ENCODE data around the gene SCGB1A1. TPM values are rescaled to one million over a fixed set of nuclear protein-coding genes. Genes with fewer than 3 reads are reported as not detected.

The SCGB1A1 gene
- total RNA-seq, 2 experiments from 2014 or later: not detected

DNA sequence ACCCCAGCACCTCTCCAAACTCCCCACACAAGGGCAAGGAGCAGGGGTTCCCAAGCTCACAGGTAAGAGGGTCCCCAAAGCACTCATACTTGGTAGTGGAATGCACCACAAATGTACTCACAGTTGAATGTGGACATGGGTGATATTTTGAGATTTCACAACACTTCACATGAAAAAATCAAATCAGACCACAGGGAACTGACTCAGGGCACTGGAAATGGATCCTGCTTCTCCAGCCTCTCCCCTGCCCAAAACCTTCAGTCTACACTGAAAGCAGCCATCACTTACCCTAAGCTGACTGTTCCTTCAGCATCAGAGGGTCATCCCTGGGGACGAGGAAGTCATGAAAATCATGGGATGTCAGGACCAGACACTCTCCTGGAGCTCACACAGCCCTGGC lies 40.2 kb downstream of the SCGB1A1 start:
- Mint-ChIP-seq H3K9me3 (no peaks in the 10 kb centered on the region), H3K27ac (no peak overlapping the region), H3K27me3 (peaks cover 3% of the 10 kb centered on the region), H3K4me3 (no peak overlapping the region), H3K36me3 (ENCODE audit: low read depth) (no peaks in the 10 kb centered on the region), H3K4me1 (peaks cover 19% of the 10 kb centered on the region)
- CTCF ChIA-PET: interaction anchor here (1.9 kb wide), 1 partner anchor 34 kb away, joined by 6 read pairs; no protein-coding TSS in a partner anchor
- no peak for DNase-seq
- POLR2A ChIA-PET: no interaction called here

DNA sequence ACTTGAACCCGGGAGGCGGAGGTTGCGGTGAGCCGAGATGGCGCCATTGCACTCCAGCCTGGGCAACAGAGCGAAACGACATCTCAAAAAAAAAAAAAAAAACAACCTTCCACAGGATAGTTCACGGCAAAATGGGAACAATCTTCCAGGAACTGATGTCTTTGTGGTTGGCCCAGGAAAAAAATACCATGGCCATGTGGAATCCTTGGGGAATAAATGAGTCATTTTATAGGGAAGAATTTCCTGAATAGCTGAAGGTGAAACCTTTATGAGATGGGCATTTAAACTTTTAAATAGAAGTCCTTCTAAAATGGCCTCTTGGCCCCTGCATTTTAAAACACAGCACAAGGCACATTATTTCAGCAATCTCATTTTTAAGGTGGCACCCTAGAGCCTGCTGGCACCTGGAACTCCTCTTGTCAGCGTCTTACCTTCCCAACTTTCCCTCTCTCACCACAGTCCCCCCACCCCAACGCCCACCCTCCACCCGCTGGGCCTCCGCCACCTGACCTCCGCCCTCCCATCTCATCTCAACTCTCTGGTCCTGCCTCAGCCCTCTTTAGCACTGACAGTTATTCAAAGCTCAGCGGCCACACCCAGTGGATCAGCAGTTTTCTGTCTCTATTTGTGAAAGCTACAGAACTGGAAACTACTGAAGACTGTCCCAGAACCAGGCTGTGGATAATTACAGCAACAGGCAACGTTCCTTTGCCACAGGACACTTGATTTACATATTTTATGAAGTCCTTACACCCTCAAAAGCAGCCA lies 43.1 kb downstream of the SCGB1A1 start:
- Mint-ChIP-seq H3K4me3 (peak overlapping the region; percentile 24), H3K9me3 (no peaks in the 10 kb centered on the region), H3K27me3 (peaks cover 3% of the 10 kb centered on the region), H3K4me1 (peaks cover 23% of the 10 kb centered on the region), H3K36me3 (ENCODE audit: low read depth) (no peaks in the 10 kb centered on the region), H3K27ac (peak overlapping the region; percentile 63)
- peak; percentile 17 for DNase-seq
- ChIA-PET POLR2A (interaction anchor here (0.7 to 2.7 kb wide), 3 partner anchors 35 to 101 kb away, joined by 3 to 20 read pairs (median 5); no protein-coding TSS in a partner anchor), CTCF (interaction anchor here (0.6 to 1.6 kb wide), 6 partner anchors 11 to 81 kb away, joined by 3 to 13 read pairs (median 3); no protein-coding TSS in a partner anchor)

DNA sequence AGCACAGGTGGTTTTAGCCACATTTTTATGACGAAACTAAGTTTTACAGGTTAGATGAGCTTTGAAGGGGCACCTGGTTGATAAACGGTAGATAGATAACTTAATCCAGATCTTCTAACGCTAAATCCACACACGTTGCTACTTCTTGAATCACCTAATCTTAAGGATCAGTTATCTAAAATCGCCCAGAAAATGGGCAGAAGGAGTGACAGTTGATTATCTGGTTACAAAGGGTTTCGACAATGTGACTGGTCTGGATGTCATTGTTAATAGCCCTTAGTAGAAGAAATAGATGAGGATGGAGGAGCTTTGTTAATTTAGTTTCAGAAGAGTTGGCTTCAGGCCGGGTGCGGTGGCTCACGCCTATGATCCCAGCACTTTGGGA lies 43.7 kb downstream of the SCGB1A1 start:
- CTCF ChIA-PET: interaction anchor here (0.6 to 1.6 kb wide), 5 partner anchors 10 to 81 kb away, joined by 3 to 13 read pairs (median 3); no protein-coding TSS in a partner anchor
- no peak for DNase-seq
- Mint-ChIP-seq H3K27me3 (peaks cover 3% of the 10 kb centered on the region), H3K9me3 (no peaks in the 10 kb centered on the region), H3K36me3 (ENCODE audit: low read depth) (no peaks in the 10 kb centered on the region), H3K4me1 (peaks cover 23% of the 10 kb centered on the region), H3K4me3 (peak overlapping the region; percentile 24), H3K27ac (peak overlapping the region; percentile 63)
- POLR2A ChIA-PET: interaction anchor here (1.3 to 2.7 kb wide), 2 partner anchors 35 to 83 kb away, joined by 5 to 20 read pairs; no protein-coding TSS in a partner anchor

DNA sequence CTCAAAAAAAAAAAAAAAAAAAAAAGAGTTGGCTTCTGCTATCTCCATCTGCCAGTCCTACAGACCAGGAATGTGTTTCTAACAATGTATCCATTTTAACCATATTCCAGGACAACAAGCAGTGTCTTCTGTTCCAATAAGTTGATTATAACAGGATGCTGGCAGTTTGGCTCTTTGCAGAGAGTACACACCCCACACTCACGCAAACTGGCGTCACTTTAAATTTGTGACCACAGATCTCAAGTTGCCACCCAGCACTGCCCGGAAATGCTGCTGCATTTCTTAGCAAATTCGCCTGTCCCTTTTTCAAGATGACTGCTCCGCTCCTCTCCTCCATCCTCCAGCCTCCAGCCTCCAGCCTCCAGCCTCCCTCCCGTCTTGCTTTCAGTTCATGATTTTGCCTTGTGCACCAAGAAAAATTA lies 44.3 kb downstream of the SCGB1A1 start:
- H3K4me1 Mint-ChIP-seq: peaks cover 23% of the 10 kb centered on the region
- POLR2A ChIA-PET: interaction anchor here (0.5 to 2.7 kb wide), 2 partner anchors 30 to 36 kb away, joined by 4 to 20 read pairs; no protein-coding TSS in a partner anchor
- H3K9me3 Mint-ChIP-seq: no peaks in the 10 kb centered on the region
- H3K27me3 Mint-ChIP-seq: peaks cover 3% of the 10 kb centered on the region
- DNase-seq: peak; percentile 48
- CTCF ChIA-PET: interaction anchor here (1.5 kb wide), 1 partner anchor 36 kb away, joined by 3 read pairs; no protein-coding TSS in a partner anchor
- peak overlapping the region; percentile 61 for H3K4me3 Mint-ChIP-seq
- H3K36me3 Mint-ChIP-seq (ENCODE audit: low read depth): no peaks in the 10 kb centered on the region
- peak overlapping the region; percentile 81 for H3K27ac Mint-ChIP-seq

DNA sequence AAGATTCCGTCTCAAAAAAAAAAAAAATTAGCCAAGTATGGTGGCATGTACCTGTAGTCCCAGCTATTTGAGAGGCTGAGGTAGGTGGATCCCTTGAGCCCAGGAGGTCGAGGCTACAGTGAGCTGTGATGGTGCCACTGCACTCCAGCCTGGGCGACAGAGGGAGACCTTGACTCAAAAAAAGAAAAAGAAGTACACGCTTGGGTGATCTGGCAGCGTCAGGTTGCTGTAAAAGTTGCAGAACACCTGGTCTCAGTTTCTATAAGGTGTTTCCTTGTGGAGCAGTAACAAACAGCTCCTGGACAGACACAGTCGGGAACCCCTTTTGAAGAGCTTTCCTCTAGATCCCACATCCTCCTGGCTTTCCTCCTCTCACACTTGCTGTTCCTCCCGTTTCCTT lies 45.8 kb downstream of the SCGB1A1 start:
- Mint-ChIP-seq H3K9me3 (no peaks in the 10 kb centered on the region), H3K4me1 (peaks cover 23% of the 10 kb centered on the region), H3K27me3 (peaks cover 3% of the 10 kb centered on the region), H3K4me3 (no peak overlapping the region), H3K36me3 (ENCODE audit: low read depth) (no peaks in the 10 kb centered on the region), H3K27ac (no peak overlapping the region)
- POLR2A ChIA-PET: interaction anchor here (0.6 kb wide), 1 partner anchor 276 kb away, joined by 3 read pairs; no protein-coding TSS in a partner anchor
- no peak for DNase-seq
- CTCF ChIA-PET: interaction anchor here (0.7 to 1.2 kb wide), 2 partner anchors 40 to 78 kb away, joined by 3 read pairs; no protein-coding TSS in a partner anchor

DNA sequence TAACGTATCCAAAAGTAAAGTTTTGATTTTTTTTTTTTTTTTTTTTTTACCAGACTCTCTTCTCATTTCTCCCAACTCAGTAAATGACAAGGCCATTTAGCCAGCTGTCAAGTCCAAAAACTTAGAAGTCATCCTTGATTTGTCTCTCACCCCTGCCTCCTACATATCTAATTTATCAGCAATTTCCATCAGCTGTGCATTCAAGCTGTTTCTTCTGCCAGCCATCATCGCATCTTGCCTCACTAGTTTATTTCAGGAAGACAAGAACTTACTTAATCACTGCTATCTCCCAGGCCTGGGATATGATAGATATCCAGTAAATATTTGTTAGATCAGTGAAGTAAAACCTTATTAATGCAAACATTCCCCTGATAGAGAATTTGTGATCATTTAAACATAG lies 47.6 kb downstream of the SCGB1A1 start:
- Mint-ChIP-seq H3K4me1 (peaks cover 23% of the 10 kb centered on the region), H3K4me3 (no peak overlapping the region), H3K27ac (no peak overlapping the region), H3K9me3 (no peaks in the 10 kb centered on the region), H3K27me3 (peaks cover 3% of the 10 kb centered on the region), H3K36me3 (ENCODE audit: low read depth) (no peaks in the 10 kb centered on the region)
- DNase-seq: no peak
- POLR2A ChIA-PET: interaction anchor here (0.7 to 1.1 kb wide), 2 partner anchors 39 to 1571 kb away, joined by 3 read pairs; no protein-coding TSS in a partner anchor
- CTCF ChIA-PET: interaction anchor here (1.1 to 1.5 kb wide), 3 partner anchors 42 to 77 kb away, joined by 3 to 7 read pairs (median 4); no protein-coding TSS in a partner anchor

DNA sequence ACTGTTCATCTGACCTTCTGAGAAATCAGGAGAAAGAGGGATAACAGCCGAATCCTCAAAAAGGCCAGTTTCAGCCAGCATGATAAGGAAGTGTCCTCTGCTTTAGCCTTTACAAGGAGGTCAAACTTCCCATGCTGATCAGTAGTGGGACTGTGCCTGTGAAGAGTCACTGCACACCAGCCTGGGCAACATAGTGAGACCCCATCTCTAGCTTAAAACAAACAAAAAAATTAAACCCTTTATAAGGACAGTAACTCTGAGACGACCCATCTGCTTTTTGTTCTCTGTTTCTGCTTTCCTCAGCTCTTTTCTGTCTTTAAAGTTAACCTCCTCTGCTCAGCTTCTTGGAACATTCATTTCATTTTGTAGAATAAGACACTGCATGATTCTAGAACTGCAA lies 49.7 kb downstream of the SCGB1A1 start:
- Mint-ChIP-seq H3K27me3 (no peaks in the 10 kb centered on the region), H3K4me1 (peaks cover 14% of the 10 kb centered on the region), H3K27ac (no peak overlapping the region), H3K4me3 (no peak overlapping the region), H3K9me3 (no peaks in the 10 kb centered on the region), H3K36me3 (ENCODE audit: low read depth) (no peaks in the 10 kb centered on the region)
- CTCF ChIA-PET: no interaction called here
- POLR2A ChIA-PET: no interaction called here
- DNase-seq: no peak

DNA sequence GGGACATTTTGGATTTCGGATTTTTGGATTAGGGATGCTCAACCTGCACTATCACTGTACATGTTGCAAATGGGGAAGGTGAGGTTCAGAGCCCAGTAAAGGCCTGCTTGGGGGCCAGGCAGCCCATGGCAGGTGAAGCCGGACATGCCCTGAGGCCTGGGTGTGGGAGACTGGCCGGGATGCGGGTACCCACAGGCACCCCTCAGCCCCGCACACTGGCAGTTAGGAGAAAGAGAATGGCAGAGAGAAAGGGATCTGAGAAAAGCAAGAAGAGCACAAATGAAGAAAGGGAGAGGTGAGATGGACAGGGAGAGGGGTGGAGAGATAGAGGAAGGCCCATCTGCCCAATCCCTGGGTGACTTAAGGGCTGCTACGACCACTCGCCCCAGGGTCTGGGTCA lies 52.8 kb downstream of the SCGB1A1 start:
- no peak for DNase-seq
- ChIA-PET CTCF (no interaction called here), POLR2A (no interaction called here)
- Mint-ChIP-seq H3K4me3 (no peak overlapping the region), H3K36me3 (ENCODE audit: low read depth) (no peaks in the 10 kb centered on the region), H3K4me1 (peaks cover 7% of the 10 kb centered on the region), H3K9me3 (no peaks in the 10 kb centered on the region), H3K27ac (no peak overlapping the region), H3K27me3 (no peaks in the 10 kb centered on the region)

- no peak for DNase-seq
- Mint-ChIP-seq H3K36me3 (ENCODE audit: low read depth) (no peaks in the 10 kb centered on the region), H3K27ac (peak overlapping the region; percentile 36), H3K4me1 (peaks cover 7% of the 10 kb centered on the region), H3K9me3 (no peaks in the 10 kb centered on the region), H3K4me3 (no peak overlapping the region), H3K27me3 (no peaks in the 10 kb centered on the region)
- CTCF ChIA-PET: interaction anchor here (0.7 to 0.9 kb wide), 2 partner anchors 10 to 30 kb away, joined by 4 to 6 read pairs; no protein-coding TSS in a partner anchor
- POLR2A ChIA-PET: no interaction called here
These were observed 53.4 kb downstream of the SCGB1A1 start for GRCh38 chr11:62472063-62472884.

Other genes with a start within 250 kb of the SCGB1A1 start
- gene SCGB1D1, start 228.8 kb upstream of the SCGB1A1 start, total RNA-seq: not detected
- gene SCGB2A1, start 210.4 kb upstream of the SCGB1A1 start, total RNA-seq: not detected
- gene SCGB1D2, start 176.8 kb upstream of the SCGB1A1 start, total RNA-seq: not detected
- not detected for gene SCGB2A2, start 148.9 kb upstream of the SCGB1A1 start, total RNA-seq
- gene SCGB1D4, start 120.0 kb upstream of the SCGB1A1 start, total RNA-seq: not detected
- gene ASRGL1, start 81.6 kb upstream of the SCGB1A1 start, total RNA-seq: 1 to 10 TPM; 6.2 to 6.5 TPM
- 100 to 1,000 TPM; 323 to 360 TPM for gene AHNAK, start 127.8 kb downstream of the SCGB1A1 start, total RNA-seq
- 100 to 1,000 TPM; 991 to 999 TPM for gene EEF1G, start 154.9 kb downstream of the SCGB1A1 start, total RNA-seq
- gene TUT1, start 172.5 kb downstream of the SCGB1A1 start, total RNA-seq: 10 to 100 TPM; 23.7 to 25.2 TPM
- gene MTA2, start 182.8 kb downstream of the SCGB1A1 start, total RNA-seq: 100 to 1,000 TPM; 226 TPM
- gene EML3, start 193.7 kb downstream of the SCGB1A1 start, total RNA-seq: 100 to 1,000 TPM; 121 to 122 TPM
- gene ROM1, start 194.2 kb downstream of the SCGB1A1 start, total RNA-seq: 1 to 10 TPM; 1.6 to 2.2 TPM
- 10 to 100 TPM; 58.9 to 67.1 TPM for gene B3GAT3, start 203.0 kb downstream of the SCGB1A1 start, total RNA-seq
- gene GANAB, start 227.6 kb downstream of the SCGB1A1 start, total RNA-seq: 100 to 1,000 TPM; 278 to 284 TPM
- 10 to 100 TPM; 30.6 to 32.1 TPM for gene INTS5, start 234.3 kb downstream of the SCGB1A1 start, total RNA-seq
- gene C11orf98, start 246.2 kb downstream of the SCGB1A1 start, total RNA-seq: 10 to 100 TPM; 88.4 to 93.5 TPM
- gene CSKMT, start 246.3 kb downstream of the SCGB1A1 start, total RNA-seq: 10 to 100 TPM; 16.6 to 18.3 TPM